Measurements from ENCODE around the gene CADM3.

CADM3 gene

GRCh38 chr1:159229896-159230295 lies 58.5 kb downstream of the CADM3 start:
- 53% methylated on average over 1 of the region's 1 CpG for WGBS
- H3K9ac ChIP-seq (ENCODE audit: low read depth, low read length), result no peak overlapping the region
- H3K27me3 ChIP-seq (ENCODE audit: insufficient read depth, low read length), result no peaks in the 10 kb centered on the region
- H3K9me3 ChIP-seq (ENCODE audit: insufficient read depth, low read depth, low read length), result no peaks in the 10 kb centered on the region
- no peak overlapping the region for H3K4me3 ChIP-seq (ENCODE audit: low read length)
- H3K36me3 ChIP-seq (ENCODE audit: insufficient read depth, low read length), result no peaks in the 10 kb centered on the region
- no peak overlapping the region for H3K27ac ChIP-seq (ENCODE audit: low read depth, low read length)
- H3K4me1 ChIP-seq (ENCODE audit: insufficient read depth, low read length), result peaks cover 3% of the 10 kb centered on the region; the same call in 1 of the 2 replicates

DNA sequence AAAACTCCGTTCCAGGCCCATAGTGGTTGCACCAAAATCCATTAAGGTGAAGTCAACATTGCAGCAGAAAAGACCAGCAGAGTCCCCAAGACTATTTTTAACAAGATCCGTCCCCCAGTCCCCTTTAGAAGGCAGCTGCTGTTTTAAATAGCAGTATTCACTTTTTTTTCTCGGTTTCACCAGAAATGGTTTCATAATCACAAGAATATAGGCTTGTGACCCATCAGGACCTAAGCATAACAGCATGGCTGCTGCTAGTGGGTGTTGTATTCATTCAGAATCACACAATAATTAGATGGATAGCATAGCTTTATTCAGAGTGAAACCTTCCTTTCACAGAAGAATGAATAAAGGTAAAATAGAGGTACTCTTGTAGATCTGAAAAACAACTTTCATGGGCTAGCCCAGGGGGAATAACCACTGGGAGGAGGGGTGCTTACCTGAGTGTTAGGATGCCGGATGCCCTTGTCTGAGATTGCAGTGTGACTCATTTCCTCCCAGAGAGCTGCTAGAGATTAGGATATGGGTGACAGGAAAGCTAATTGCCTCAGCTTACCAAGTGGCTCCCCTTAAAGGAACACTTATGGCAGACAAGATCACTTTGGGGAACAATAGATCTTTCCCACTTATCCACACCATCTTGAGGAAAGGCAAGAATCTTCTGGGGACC lies 68.3 kb downstream of the CADM3 start:
- H3K4me1 ChIP-seq (ENCODE audit: insufficient read depth, low read length), result no peaks in the 10 kb centered on the region
- WGBS, result 86% methylated on average over 4 of the region's 4 CpGs

GRCh38 chr1:159247266-159247665 lies 75.9 kb downstream of the CADM3 start:
- WGBS, result 75% methylated on average over 3 of the region's 3 CpGs

More for the DNA sequence above, 68.3 kb downstream of the CADM3 start:
- H3K9ac ChIP-seq (ENCODE audit: low read depth, low read length), result no peak overlapping the region
- no peaks in the 10 kb centered on the region for H3K27me3 ChIP-seq (ENCODE audit: insufficient read depth, low read length)
- peaks cover 5% of the 10 kb centered on the region; the same call in 1 of the 2 replicates for H3K9me3 ChIP-seq (ENCODE audit: insufficient read depth, low read depth, low read length)
- no peaks in the 10 kb centered on the region for H3K36me3 ChIP-seq (ENCODE audit: insufficient read depth, low read length)
- H3K27ac ChIP-seq (ENCODE audit: low read depth, low read length), result no peak overlapping the region
- no peak overlapping the region for H3K4me3 ChIP-seq (ENCODE audit: low read length)

GRCh38 chr1:159248311-159248710 lies 76.9 kb downstream of the CADM3 start:
- Histone ChIP-seq H3K9ac (ENCODE audit: low read depth, low read length) (no peak overlapping the region), H3K27ac (ENCODE audit: low read depth, low read length) (no peak overlapping the region), H3K4me3 (ENCODE audit: low read length) (no peak overlapping the region), H3K27me3 (ENCODE audit: insufficient read depth, low read length) (no peaks in the 10 kb centered on the region), H3K4me1 (ENCODE audit: insufficient read depth, low read length) (no peaks in the 10 kb centered on the region), H3K36me3 (ENCODE audit: insufficient read depth, low read length) (no peaks in the 10 kb centered on the region), H3K9me3 (ENCODE audit: insufficient read depth, low read depth, low read length) (peaks cover 8% of the 10 kb centered on the region; the same call in 1 of the 2 replicates)
- 70% methylated on average over 1 of the region's 1 CpG for WGBS

More at GRCh38 chr1:159247266-159247665, 75.9 kb downstream of the CADM3 start:
- no peak overlapping the region for H3K27ac ChIP-seq (ENCODE audit: low read depth, low read length)
- H3K27me3 ChIP-seq (ENCODE audit: insufficient read depth, low read length), result no peaks in the 10 kb centered on the region
- H3K4me3 ChIP-seq (ENCODE audit: low read length), result no peak overlapping the region
- no peaks in the 10 kb centered on the region for H3K36me3 ChIP-seq (ENCODE audit: insufficient read depth, low read length)
- H3K9me3 ChIP-seq (ENCODE audit: insufficient read depth, low read depth, low read length), result peaks cover 11% of the 10 kb centered on the region; the same call in 1 of the 2 replicates
- H3K9ac ChIP-seq (ENCODE audit: low read depth, low read length), result no peak overlapping the region
- H3K4me1 ChIP-seq (ENCODE audit: insufficient read depth, low read length), result no peaks in the 10 kb centered on the region

GRCh38 chr1:159250638-159251216 lies 79.3 kb downstream of the CADM3 start:
- 82% methylated on average over 8 of the region's 8 CpGs for WGBS
- no peaks in the 10 kb centered on the region for H3K4me1 ChIP-seq (ENCODE audit: insufficient read depth, low read length)
- no peak overlapping the region for H3K9ac ChIP-seq (ENCODE audit: low read depth, low read length)
- H3K27me3 ChIP-seq (ENCODE audit: insufficient read depth, low read length), result no peaks in the 10 kb centered on the region
- H3K27ac ChIP-seq (ENCODE audit: low read depth, low read length), result no peak overlapping the region
- no peak overlapping the region for H3K4me3 ChIP-seq (ENCODE audit: low read length)
- H3K9me3 ChIP-seq (ENCODE audit: insufficient read depth, low read depth, low read length), result peaks cover 8% of the 10 kb centered on the region; the same call in 1 of the 2 replicates
- no peaks in the 10 kb centered on the region for H3K36me3 ChIP-seq (ENCODE audit: insufficient read depth, low read length)
